HepG2 (cell line): ENCODE measurements around the gene AMER2.

Experiments used
- GLMP ChIP-seq: sonication (generic); formaldehyde crosslinking; IDR thresholded peaks from 2 replicates; pipeline ENCODE4 v1.9.0; 2021; ENCODE audit warnings: missing genetic modification reagents, mild to moderate bottlenecking, borderline replicate concordance
- ZNF232 ChIP-seq: sonication (generic); formaldehyde crosslinking; IDR thresholded peaks from 2 replicates; pipeline ENCODE4 v1.4.0; 2020; ENCODE audit warnings: missing genetic modification reagents, borderline replicate concordance

DNA sequence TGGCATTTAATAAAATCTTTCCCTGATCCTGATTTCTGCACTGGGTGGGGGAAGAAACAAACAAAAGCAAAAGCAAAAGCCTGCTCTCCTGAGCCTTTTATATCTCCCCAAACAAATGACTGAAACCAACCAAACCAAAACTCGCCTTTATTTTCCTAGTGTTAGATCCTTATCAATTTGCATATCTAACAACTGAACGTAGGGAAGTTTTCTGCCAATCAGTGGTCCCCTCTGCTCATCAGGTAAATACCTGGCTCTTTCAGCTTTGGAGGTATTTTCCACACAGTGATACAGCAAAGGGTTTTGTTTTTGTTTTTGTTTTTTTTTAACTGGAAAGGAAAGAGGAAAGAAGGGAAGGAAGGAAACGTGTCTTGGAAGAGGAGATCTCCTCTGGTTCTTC lies 3.3 kb downstream of the AMER2 start:
- no peak for TF ChIP-seq ZNF232 (CRISPR knock-in tag)
- TF ChIP-seq GLMP (CRISPR knock-in tag): no peak
